NCI-H1694 treated with DMSO at 0.1 percent for 48 hours (cell line): ENCODE data around the gene TEX2.
"Not testable (repeated sequence)": the region's sequence is repeated elsewhere in the genome, so short reads cannot be mapped to it uniquely, and the experiment has no call there.

ENCODE experiments used
- DNase-seq: peaks from one replicate; lab custom pipeline; 2025; lab: John Stamatoyannopoulos, UW

TEX2 gene

GRCh38 chr17:64236827-64237403 lies 26.1 kb downstream of the TEX2 start:
- DNase-seq = no peak

- DNase-seq = no peak
Measured at GRCh38 chr17:64234961-64235360, 28.1 kb downstream of the TEX2 start.

GRCh38 chr17:64232466-64233262 lies 30.4 kb downstream of the TEX2 start:
- no peak for DNase-seq

GRCh38 chr17:64231567-64232141 lies 31.4 kb downstream of the TEX2 start:
- DNase-seq = no peak

GRCh38 chr17:64230791-64231408 lies 32.2 kb downstream of the TEX2 start:
- DNase-seq = no peak

- DNase-seq = no peak
Measured at GRCh38 chr17:64229815-64230728, 33.0 kb downstream of the TEX2 start.

GRCh38 chr17:64226132-64226531 lies 36.9 kb downstream of the TEX2 start:
- no peak for DNase-seq

- DNase-seq = no peak
Measured at GRCh38 chr17:64225410-64225809, 37.6 kb downstream of the TEX2 start.

GRCh38 chr17:64223931-64224629 lies 39.0 kb downstream of the TEX2 start:
- DNase-seq = peak; percentile 89

- peak; percentile 67 for DNase-seq
Measured at GRCh38 chr17:64223283-64223682, 39.8 kb downstream of the TEX2 start.

GRCh38 chr17:64221679-64222078 lies 41.4 kb downstream of the TEX2 start:
- DNase-seq = no peak

- DNase-seq = not testable (repeated sequence)
Measured at GRCh38 chr17:64220604-64221003, 42.5 kb downstream of the TEX2 start.

- no peak for DNase-seq
Measured at GRCh38 chr17:64219571-64219970, 43.5 kb downstream of the TEX2 start.

- DNase-seq = no peak
Measured at GRCh38 chr17:64218066-64218465, 45.0 kb downstream of the TEX2 start.

GRCh38 chr17:64217249-64217691 lies 45.8 kb downstream of the TEX2 start:
- no peak for DNase-seq

GRCh38 chr17:64216338-64217248 lies 46.5 kb downstream of the TEX2 start:
- DNase-seq = peak; percentile 21

- no peak for DNase-seq
Measured at GRCh38 chr17:64216000-64216337, 47.1 kb downstream of the TEX2 start.

- DNase-seq = no peak
Measured at GRCh38 chr17:64214950-64215349, 48.1 kb downstream of the TEX2 start.

GRCh38 chr17:64213995-64214811 lies 48.9 kb downstream of the TEX2 start:
- peak; percentile 93 for DNase-seq
